CD4-positive, alpha-beta memory T cell (primary cell): ENCODE data around the gene LIN28B. TPM values are rescaled to one million over a fixed set of nuclear protein-coding genes. Genes with fewer than 3 reads are reported as not detected.

Experiments used
- CTCF ChIA-PET: fragments of 350-600 bp; sonication (Branson Sonifier 250); formaldehyde crosslinking; loops from one replicate; lab custom pipeline; 2021; ENCODE audit warnings: inconsistent platforms; ENCODE audit not compliant: partially characterized antibody; lab: Charles Lee
- POLR2A ChIA-PET: fragments of 350-600 bp; sonication (Branson Sonifier 250); formaldehyde crosslinking; loops from one replicate; lab custom pipeline; 2021; ENCODE audit not compliant: partially characterized antibody; lab: Charles Lee
- DNase-seq, 5 donors: peaks; one replicate each; pipeline versions ENCODE4 v3.0.0 to v3.0.0-alpha.2; 2020 to 2022; ENCODE audit warnings: mixed read lengths in 1 of 5
- H3K27ac ChIP-seq: one replicate; pipeline ENCODE4 v1.7.0; 2013; ENCODE audit warnings: low read depth, low read length
- H3K27me3 ChIP-seq: 2 replicates; pipeline ENCODE4 v1.7.0; 2013; ENCODE audit warnings: mild to moderate bottlenecking, low read length, moderate library complexity; ENCODE audit not compliant: insufficient read depth
- H3K36me3 ChIP-seq: 2 replicates; pipeline ENCODE4 v1.7.0; 2013; ENCODE audit warnings: mild to moderate bottlenecking, low read length, moderate library complexity; ENCODE audit not compliant: insufficient read depth
- H3K4me1 ChIP-seq: 2 replicates; pipeline ENCODE4 v1.7.0; 2013; ENCODE audit warnings: mild to moderate bottlenecking, low read length, moderate library complexity; ENCODE audit not compliant: insufficient read depth
- H3K4me3 ChIP-seq, 2 donors: one replicate each; pipeline ENCODE4 v1.7.0; 2013; ENCODE audit warnings: low read length in 2 of 2, mild to moderate bottlenecking in 1 of 2
- H3K9me3 ChIP-seq, 2 donors: one replicate each; pipeline ENCODE4 v1.7.0; 2013; ENCODE audit warnings: low read length in 2 of 2, control low read depth in 1 of 2; ENCODE audit not compliant: control insufficient read depth in 1 of 2
- H3K27ac Mint-ChIP-seq, 7 donors: one replicate each; pipeline ENCODE4 v1.8.0; 2020 to 2021; ENCODE audit warnings: mixed read lengths in 7 of 7, mild to moderate bottlenecking in 6 of 7, inconsistent platforms in 3 of 7, moderate library complexity in 3 of 7
- H3K27me3 Mint-ChIP-seq, 2 donors: one replicate each; pipeline ENCODE4 v1.8.0; 2020 to 2021; ENCODE audit warnings: mixed read lengths in 2 of 2
- H3K36me3 Mint-ChIP-seq, 2 donors: one replicate each; pipeline ENCODE4 v1.8.0; 2020 to 2021; ENCODE audit warnings: mixed read lengths in 2 of 2, inconsistent platforms in 1 of 2, mild to moderate bottlenecking in 1 of 2
- H3K4me1 Mint-ChIP-seq, 4 donors: one replicate each; pipeline ENCODE4 v1.8.0; 2020 to 2021; ENCODE audit warnings: mixed read lengths in 4 of 4, mild to moderate bottlenecking in 1 of 4
- H3K4me3 Mint-ChIP-seq, 8 donors: one replicate each; pipeline ENCODE4 v1.8.0; 2020 to 2021; ENCODE audit warnings: mixed read lengths in 8 of 8, mild to moderate bottlenecking in 7 of 8, moderate library complexity in 6 of 8, inconsistent platforms in 3 of 8
- H3K9me3 Mint-ChIP-seq, 8 donors: one replicate each; pipeline ENCODE4 v1.8.0; 2020 to 2021; ENCODE audit warnings: mixed read lengths in 8 of 8, mild to moderate bottlenecking in 5 of 8, inconsistent platforms in 3 of 8, moderate library complexity in 1 of 8
- intact Hi-C: fragments of 100-400 bp; cut with micrococcal nuclease; formaldehyde crosslinking; loops from one replicate; pipeline ENCODE4 v1.15.1; 2023
- polyA plus RNA-seq, 2 donors: library from polyadenylated mRNA; unstranded; fragments of 300-500 nt; fragmentation: Illumina TruSeq; gene quantifications; one replicate each; pipeline ENCODE4 v1.2.3, GENCODE V29; 2021
- total RNA-seq, 2 experiments: library from RNA; stranded (reverse); gene quantifications; one replicate each; pipeline ENCODE4 v1.2.3, GENCODE V29; 2021

LIN28B gene
- total RNA-seq, result not detected
- polyA plus RNA-seq, result not detected

- ChIA-PET CTCF (no interaction called here), POLR2A (no interaction called here)
- Mint-ChIP-seq H3K27ac (peak within 1 kb of the TSS in 1 of 7 donors; percentile 41), H3K27me3 (peaks cover 42 to 46% of the 10 kb centered on the region in 2 donors), H3K4me1 (peaks cover 0 to 10% (median 7%) of the 10 kb centered on the region in 4 donors), H3K9me3 (peaks cover 3 to 50% (median 33%) of the 10 kb centered on the region in 8 donors), H3K36me3 (peaks cover 2 to 9% of the 10 kb centered on the region in 2 donors), H3K4me3 (peak within 1 kb of the TSS in 1 of 8 donors; percentile 31)
- no peak for DNase-seq
- intact Hi-C loops, result no loop called here
- peaks cover 49% of the 10 kb centered on the region for H3K27me3 ChIP-seq
- H3K4me3 ChIP-seq, result no peak within 1 kb of the TSS
- H3K27ac ChIP-seq, result no peak within 1 kb of the TSS
- no peaks in the 10 kb centered on the region for H3K36me3 ChIP-seq
- no peaks in the 10 kb centered on the region for H3K9me3 ChIP-seq
- H3K4me1 ChIP-seq, result no peaks in the 10 kb centered on the region
Measured at GRCh38 chr6:104956731-104957294, at the start of gene LIN28B. LIN28B (plus strand) TSS chr6:104957107; CDS start chr6:104957251, 144 bp downstream.

DNA sequence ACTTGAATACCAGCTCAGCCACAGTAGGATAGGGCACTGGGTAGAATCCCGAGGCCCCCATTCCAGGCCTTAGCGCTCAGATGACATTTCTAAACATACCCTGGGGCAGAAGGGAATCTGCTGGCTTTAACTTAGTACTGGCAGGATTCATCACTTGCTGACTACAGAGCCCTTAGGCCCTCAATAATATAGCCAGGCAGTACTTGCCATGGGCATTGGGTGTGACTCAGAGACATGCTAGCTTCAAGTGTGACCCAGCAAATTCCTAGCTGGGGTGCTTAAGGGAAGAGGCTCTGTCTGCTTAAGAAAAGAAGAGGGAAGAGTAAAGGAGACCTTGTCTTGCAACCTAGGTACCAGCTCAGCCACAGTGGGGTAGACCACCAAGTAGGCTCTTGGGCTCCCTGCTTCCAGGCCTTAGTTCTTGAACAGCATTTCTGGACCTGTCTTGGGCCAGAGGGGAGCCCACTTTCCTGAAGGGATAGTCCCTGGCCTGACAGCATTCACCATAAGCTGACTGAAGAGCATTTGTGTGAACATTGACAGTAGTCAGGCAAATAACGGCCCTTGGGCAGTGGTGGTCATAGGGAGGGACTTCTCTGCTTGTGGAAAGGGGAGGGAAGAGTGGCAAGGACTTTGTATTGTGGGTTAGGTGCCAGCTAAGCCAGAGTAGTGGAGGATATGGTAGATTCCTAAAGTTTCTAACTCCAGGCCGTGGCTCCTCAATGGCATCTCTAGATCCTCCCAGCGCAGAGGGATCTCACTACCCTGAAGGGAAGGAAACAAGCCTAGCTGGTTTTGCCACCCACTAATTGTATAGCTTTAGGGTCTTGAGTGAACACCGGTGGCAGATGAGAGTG is 48.6 kb upstream of the LIN28B start:
- ChIA-PET POLR2A (no interaction called here), CTCF (no interaction called here)
- Mint-ChIP-seq H3K27me3 (peaks cover 6 to 11% of the 10 kb centered on the region in 2 donors), H3K4me3 (no peak overlapping the region), H3K27ac (no peak overlapping the region), H3K9me3 (peaks cover 0 to 8% (median 4%) of the 10 kb centered on the region in 8 donors), H3K36me3 (no peaks in the 10 kb centered on the region), H3K4me1 (no peaks in the 10 kb centered on the region)
- Histone ChIP-seq H3K4me1 (no peaks in the 10 kb centered on the region), H3K27ac (no peak overlapping the region), H3K36me3 (no peaks in the 10 kb centered on the region), H3K27me3 (no peaks in the 10 kb centered on the region), H3K9me3 (no peaks in the 10 kb centered on the region), H3K4me3 (no peak overlapping the region)
- no peak for DNase-seq
- intact Hi-C loops, result no loop called here

DNA sequence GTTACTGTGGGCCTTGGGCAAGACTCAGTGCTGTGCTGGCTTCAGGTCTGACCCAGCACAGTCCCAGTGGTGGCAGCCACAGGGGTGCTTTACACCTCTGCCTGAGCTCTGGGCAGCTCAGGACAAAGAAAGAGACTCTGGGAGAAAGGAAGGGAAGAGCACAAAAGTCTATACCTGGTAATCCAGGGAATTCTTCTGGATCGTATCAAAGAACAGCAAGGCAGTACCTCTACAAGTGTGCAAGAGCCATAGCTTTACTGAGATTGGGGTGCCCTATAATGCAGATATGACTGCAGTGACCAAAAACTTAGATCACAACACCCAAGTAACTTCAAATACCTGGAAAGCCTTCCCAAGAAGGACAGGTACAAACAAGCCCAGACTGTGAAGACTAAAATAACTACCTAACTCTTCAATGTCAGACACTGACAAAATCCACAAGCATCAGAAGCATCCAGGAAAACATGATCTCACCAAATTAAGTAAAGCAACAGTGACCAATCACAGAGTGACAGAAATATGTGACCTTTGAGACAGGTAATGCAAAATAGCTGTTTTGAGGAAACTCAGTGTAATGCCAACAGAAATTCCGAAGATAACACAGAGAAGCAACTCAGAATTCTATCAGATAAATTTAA is 47.9 kb upstream of the LIN28B start:
- no peak overlapping the region for H3K27ac Mint-ChIP-seq
- H3K36me3 Mint-ChIP-seq, result no peaks in the 10 kb centered on the region
- H3K4me1 ChIP-seq, result no peaks in the 10 kb centered on the region
- H3K9me3 Mint-ChIP-seq, result peaks cover 0 to 8% (median 4%) of the 10 kb centered on the region in 8 donors
- H3K9me3 ChIP-seq, result no peaks in the 10 kb centered on the region
- no peak overlapping the region for H3K27ac ChIP-seq
- DNase-seq, result no peak
- H3K4me3 Mint-ChIP-seq, result no peak overlapping the region
- H3K27me3 ChIP-seq, result no peaks in the 10 kb centered on the region
- H3K27me3 Mint-ChIP-seq, result peaks cover 5 to 12% of the 10 kb centered on the region in 2 donors
- no peaks in the 10 kb centered on the region for H3K4me1 Mint-ChIP-seq
- POLR2A ChIA-PET, result no interaction called here
- no peaks in the 10 kb centered on the region for H3K36me3 ChIP-seq
- intact Hi-C loops, result no loop called here
- CTCF ChIA-PET, result no interaction called here
- H3K4me3 ChIP-seq, result no peak overlapping the region

GRCh38 chr6:104921896-104922295 is 35.0 kb upstream of the LIN28B start:
- Mint-ChIP-seq H3K4me1 (no peaks in the 10 kb centered on the region), H3K9me3 (peaks cover 0 to 4% (median 0%) of the 10 kb centered on the region in 8 donors), H3K27ac (no peak overlapping the region), H3K36me3 (no peaks in the 10 kb centered on the region), H3K27me3 (peaks cover 7 to 8% of the 10 kb centered on the region in 2 donors), H3K4me3 (no peak overlapping the region)
- no peaks in the 10 kb centered on the region for H3K27me3 ChIP-seq
- no peak overlapping the region for H3K4me3 ChIP-seq
- no peak overlapping the region for H3K27ac ChIP-seq
- POLR2A ChIA-PET, result no interaction called here
- H3K4me1 ChIP-seq, result no peaks in the 10 kb centered on the region
- intact Hi-C loops, result no loop called here
- DNase-seq, result no peak
- no peaks in the 10 kb centered on the region for H3K36me3 ChIP-seq
- CTCF ChIA-PET, result no interaction called here
- H3K9me3 ChIP-seq, result no peaks in the 10 kb centered on the region

DNA sequence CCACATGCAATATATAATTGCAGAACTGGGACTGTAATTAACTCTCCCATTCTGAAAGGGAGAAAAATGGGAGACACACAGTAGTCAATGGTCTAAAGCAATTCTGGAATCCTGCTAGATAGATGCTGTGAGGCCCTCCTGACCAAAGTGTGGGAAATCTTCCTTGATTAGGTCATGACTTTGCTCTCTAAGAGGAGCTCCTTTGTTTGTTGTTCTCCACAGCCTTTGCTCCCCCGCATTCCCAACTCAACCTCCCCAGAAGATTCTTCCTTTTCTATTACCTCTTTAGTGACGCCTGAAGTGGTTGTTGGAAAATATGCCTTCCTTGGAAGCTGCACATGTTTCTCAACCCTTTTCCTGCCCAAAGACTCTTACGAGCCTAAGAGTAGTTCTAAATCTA is 28.8 kb upstream of the LIN28B start:
- ChIA-PET CTCF (interaction anchor here (1.3 kb wide), 1 partner anchor 11 kb away, joined by 3 read pairs; no protein-coding TSS in a partner anchor), POLR2A (no interaction called here)
- H3K27me3 Mint-ChIP-seq, result peaks cover 1 to 16% of the 10 kb centered on the region in 2 donors
- H3K27ac Mint-ChIP-seq, result no peak overlapping the region
- no peaks in the 10 kb centered on the region for H3K4me1 Mint-ChIP-seq
- Histone ChIP-seq H3K9me3 (no peaks in the 10 kb centered on the region), H3K27me3 (no peaks in the 10 kb centered on the region), H3K27ac (no peak overlapping the region), H3K36me3 (no peaks in the 10 kb centered on the region), H3K4me1 (no peaks in the 10 kb centered on the region), H3K4me3 (no peak overlapping the region)
- no peaks in the 10 kb centered on the region for H3K36me3 Mint-ChIP-seq
- H3K4me3 Mint-ChIP-seq, result no peak overlapping the region
- DNase-seq, result no peak
- intact Hi-C loops, result no loop called here
- H3K9me3 Mint-ChIP-seq, result no peaks in the 10 kb centered on the region

DNA sequence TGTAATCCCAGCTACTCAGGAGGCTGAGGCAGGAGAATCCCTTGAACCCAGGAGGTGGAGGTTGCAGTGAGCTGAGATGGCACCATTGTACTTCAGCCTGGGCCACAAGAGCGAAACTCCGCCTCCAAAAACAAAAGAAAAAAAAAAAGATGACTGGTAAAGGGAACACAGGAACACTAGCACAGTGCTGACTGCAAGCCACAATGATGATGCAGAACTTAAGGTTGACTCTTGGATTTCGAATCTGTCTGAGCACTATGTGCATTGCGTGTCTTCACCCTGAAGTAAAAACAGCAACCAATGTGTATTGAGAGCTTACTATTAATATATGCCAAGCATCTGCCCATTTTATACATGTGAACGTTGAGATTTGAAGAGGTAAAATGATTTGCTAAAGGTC is 27.6 kb upstream of the LIN28B start:
- Histone ChIP-seq H3K4me3 (no peak overlapping the region), H3K36me3 (no peaks in the 10 kb centered on the region), H3K27me3 (no peaks in the 10 kb centered on the region), H3K9me3 (no peaks in the 10 kb centered on the region), H3K4me1 (no peaks in the 10 kb centered on the region), H3K27ac (no peak overlapping the region)
- Mint-ChIP-seq H3K27ac (no peak overlapping the region), H3K36me3 (no peaks in the 10 kb centered on the region), H3K9me3 (no peaks in the 10 kb centered on the region), H3K4me3 (no peak overlapping the region), H3K27me3 (peaks cover 1 to 14% of the 10 kb centered on the region in 2 donors), H3K4me1 (no peaks in the 10 kb centered on the region)
- DNase-seq, result no peak
- POLR2A ChIA-PET, result no interaction called here
- intact Hi-C loops, result no loop called here
- CTCF ChIA-PET, result interaction anchor here (1.3 kb wide), 1 partner anchor 10 kb away, joined by 3 read pairs; no protein-coding TSS in a partner anchor

- Histone ChIP-seq H3K4me3 (no peak overlapping the region), H3K27ac (no peak overlapping the region), H3K36me3 (no peaks in the 10 kb centered on the region), H3K9me3 (no peaks in the 10 kb centered on the region), H3K4me1 (no peaks in the 10 kb centered on the region), H3K27me3 (no peaks in the 10 kb centered on the region)
- intact Hi-C loops, result no loop called here
- H3K4me3 Mint-ChIP-seq, result no peak overlapping the region
- ChIA-PET POLR2A (no interaction called here), CTCF (no interaction called here)
- peaks cover under 1 to 14% of the 10 kb centered on the region in 2 donors for H3K27me3 Mint-ChIP-seq
- no peak overlapping the region for H3K27ac Mint-ChIP-seq
- no peaks in the 10 kb centered on the region for H3K36me3 Mint-ChIP-seq
- no peak for DNase-seq
- H3K4me1 Mint-ChIP-seq, result no peaks in the 10 kb centered on the region
- no peaks in the 10 kb centered on the region for H3K9me3 Mint-ChIP-seq
Measured at GRCh38 chr6:104930939-104931338, 26.0 kb upstream of the LIN28B start.
